Astrocyte (in vitro differentiated cells and primary cell): Measurements from ENCODE around the gene AMPD1. TPM values are rescaled to one million over a fixed set of nuclear protein-coding genes. Genes with fewer than 3 reads are reported as not detected.

Source experiments
- DNase-seq: peaks from one replicate; pipeline ENCODE4 v3.0.0-alpha.2; 2010; ENCODE audit warnings: low read depth
- FAIRE-seq: peaks from 2 replicates; lab custom pipeline; 2011; peaks lifted over from hg19 to GRCh38; lab: Jason Lieb, UNC
- H2AFZ ChIP-seq: 2 replicates; pipeline ENCODE4 v1.6.0; 2012; ENCODE audit warnings: low read depth, low read length, inconsistent platforms
- H3K27ac ChIP-seq: 2 replicates; pipeline ENCODE4 v1.5.1; 2011; ENCODE audit warnings: low read depth, low read length, inconsistent platforms
- H3K27me3 ChIP-seq: 2 replicates; pipeline ENCODE4 v1.6.0; 2011; ENCODE audit warnings: low read length, inconsistent platforms; ENCODE audit not compliant: insufficient read depth
- H3K36me3 ChIP-seq: 2 replicates; pipeline ENCODE4 v1.5.1; 2011; ENCODE audit warnings: low read length, inconsistent platforms; ENCODE audit not compliant: insufficient read depth
- H3K4me1 ChIP-seq: 2 replicates; pipeline ENCODE4 v1.5.1; 2011; ENCODE audit warnings: low read length, inconsistent platforms; ENCODE audit not compliant: insufficient read depth
- H3K4me2 ChIP-seq: 2 replicates; pipeline ENCODE4 v1.6.0; 2012; ENCODE audit warnings: low read length, inconsistent platforms
- H3K4me3 ChIP-seq: 2 replicates; pipeline ENCODE4 v1.5.1; 2011; ENCODE audit warnings: low read depth, mild to moderate bottlenecking, low read length, inconsistent platforms; ENCODE audit not compliant: insufficient read depth
- H3K79me2 ChIP-seq: 2 replicates; pipeline ENCODE4 v1.6.0; 2012; ENCODE audit warnings: mild to moderate bottlenecking, low read length, inconsistent platforms; ENCODE audit not compliant: insufficient read depth
- H3K9ac ChIP-seq: 2 replicates; pipeline ENCODE4 v1.6.0; 2012; ENCODE audit warnings: mild to moderate bottlenecking, low read length, inconsistent platforms
- H3K9me3 ChIP-seq: 2 replicates; pipeline ENCODE4 v1.5.1; 2012; ENCODE audit warnings: low read depth, mild to moderate bottlenecking, low read length, inconsistent platforms; ENCODE audit not compliant: insufficient read depth
- H4K20me1 ChIP-seq: 2 replicates; pipeline ENCODE4 v1.6.0; 2012; ENCODE audit warnings: low read length, inconsistent platforms; ENCODE audit not compliant: insufficient read depth
- H3K27ac Mint-ChIP-seq: one replicate; pipeline ENCODE4 v1.8.0; 2021; ENCODE audit warnings: mild to moderate bottlenecking, mixed read lengths; ENCODE audit not compliant: unreplicated experiment
- H3K27me3 Mint-ChIP-seq: one replicate; pipeline ENCODE4 v1.8.0; 2021; ENCODE audit warnings: low read depth, mixed read lengths; ENCODE audit not compliant: unreplicated experiment
- H3K36me3 Mint-ChIP-seq: one replicate; pipeline ENCODE4 v1.8.0; 2021; ENCODE audit warnings: low read depth, mixed read lengths; ENCODE audit not compliant: unreplicated experiment
- H3K4me1 Mint-ChIP-seq: one replicate; pipeline ENCODE4 v1.8.0; 2021; ENCODE audit warnings: low read depth, mixed read lengths; ENCODE audit not compliant: unreplicated experiment
- H3K4me3 Mint-ChIP-seq: one replicate; pipeline ENCODE4 v1.8.0; 2021; ENCODE audit warnings: mild to moderate bottlenecking, moderate library complexity, mixed read lengths; ENCODE audit not compliant: unreplicated experiment
- H3K9me3 Mint-ChIP-seq: one replicate; pipeline ENCODE4 v1.8.0; 2021; ENCODE audit warnings: mild to moderate bottlenecking, mixed read lengths; ENCODE audit not compliant: unreplicated experiment
- EZH2 ChIP-seq: IDR thresholded peaks from 2 replicates; pipeline ENCODE4 v1.6.1; 2012; ENCODE audit warnings: mild to moderate bottlenecking, low read length, inconsistent platforms; ENCODE audit not compliant: insufficient read depth
- total RNA-seq: library from RNA; stranded (reverse); gene quantifications from 2 replicates; pipeline ENCODE4 v1.2.1, GENCODE V29; 2021
- TF ChIP-seq, protein P1 (sequence below): IDR thresholded peaks from 2 replicates; pipeline ENCODE4 v1.5.1; 2011; ENCODE audit warnings: low read depth, mild to moderate bottlenecking, inconsistent platforms, low read length, moderate library complexity; ENCODE audit not compliant: insufficient read depth

AMPD1 gene
- total RNA-seq, 1 donor from 2014 or later: not detected

GRCh38 chr1:114719424-114719787 lies 24.1 kb upstream of the AMPD1 start:
- TF ChIP-seq, protein P1, sequence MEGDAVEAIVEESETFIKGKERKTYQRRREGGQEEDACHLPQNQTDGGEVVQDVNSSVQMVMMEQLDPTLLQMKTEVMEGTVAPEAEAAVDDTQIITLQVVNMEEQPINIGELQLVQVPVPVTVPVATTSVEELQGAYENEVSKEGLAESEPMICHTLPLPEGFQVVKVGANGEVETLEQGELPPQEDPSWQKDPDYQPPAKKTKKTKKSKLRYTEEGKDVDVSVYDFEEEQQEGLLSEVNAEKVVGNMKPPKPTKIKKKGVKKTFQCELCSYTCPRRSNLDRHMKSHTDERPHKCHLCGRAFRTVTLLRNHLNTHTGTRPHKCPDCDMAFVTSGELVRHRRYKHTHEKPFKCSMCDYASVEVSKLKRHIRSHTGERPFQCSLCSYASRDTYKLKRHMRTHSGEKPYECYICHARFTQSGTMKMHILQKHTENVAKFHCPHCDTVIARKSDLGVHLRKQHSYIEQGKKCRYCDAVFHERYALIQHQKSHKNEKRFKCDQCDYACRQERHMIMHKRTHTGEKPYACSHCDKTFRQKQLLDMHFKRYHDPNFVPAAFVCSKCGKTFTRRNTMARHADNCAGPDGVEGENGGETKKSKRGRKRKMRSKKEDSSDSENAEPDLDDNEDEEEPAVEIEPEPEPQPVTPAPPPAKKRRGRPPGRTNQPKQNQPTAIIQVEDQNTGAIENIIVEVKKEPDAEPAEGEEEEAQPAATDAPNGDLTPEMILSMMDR: no peak
- no peak for TF ChIP-seq EZH2
- H3K27ac Mint-ChIP-seq: peak overlapping the region; percentile 78
- H4K20me1 ChIP-seq: no peaks in the 10 kb centered on the region
- peaks cover 8% of the 10 kb centered on the region for H3K4me1 ChIP-seq
- H3K4me2 ChIP-seq: no peak overlapping the region
- H3K27ac ChIP-seq: peak overlapping the region; percentile 66
- H2AFZ ChIP-seq: no peak overlapping the region
- H3K36me3 Mint-ChIP-seq: peaks cover 9% of the 10 kb centered on the region
- FAIRE-seq (no peak), DNase-seq (peak; percentile 25)
- H3K79me2 ChIP-seq: peaks cover 26% of the 10 kb centered on the region
- no peaks in the 10 kb centered on the region for H3K27me3 ChIP-seq
- peaks cover 24% of the 10 kb centered on the region for H3K4me1 Mint-ChIP-seq
- peaks cover 63% of the 10 kb centered on the region for H3K36me3 ChIP-seq
- no peaks in the 10 kb centered on the region for H3K9me3 Mint-ChIP-seq
- H3K9ac ChIP-seq: peak overlapping the region; percentile 36
- H3K4me3 ChIP-seq: no peak overlapping the region
- no peak overlapping the region for H3K4me3 Mint-ChIP-seq
- no peaks in the 10 kb centered on the region for H3K9me3 ChIP-seq
- H3K27me3 Mint-ChIP-seq: no peaks in the 10 kb centered on the region

- Histone ChIP-seq H3K4me2 (no peak overlapping the region), H4K20me1 (no peaks in the 10 kb centered on the region), H3K9ac (peak overlapping the region; percentile 36), H3K36me3 (peaks cover 66% of the 10 kb centered on the region), H3K27ac (peak overlapping the region; percentile 66), H3K4me3 (no peak overlapping the region), H2AFZ (no peak overlapping the region), H3K4me1 (peaks cover 9% of the 10 kb centered on the region), H3K79me2 (peaks cover 32% of the 10 kb centered on the region), H3K27me3 (no peaks in the 10 kb centered on the region), H3K9me3 (no peaks in the 10 kb centered on the region)
- TF ChIP-seq EZH2: no peak
- TF ChIP-seq, protein P1: no peak
- peaks cover 22% of the 10 kb centered on the region for H3K4me1 Mint-ChIP-seq
- no peaks in the 10 kb centered on the region for H3K27me3 Mint-ChIP-seq
- H3K9me3 Mint-ChIP-seq: no peaks in the 10 kb centered on the region
- peak overlapping the region; percentile 78 for H3K27ac Mint-ChIP-seq
- DNase-seq (peak; percentile 26), FAIRE-seq (no peak)
- H3K36me3 Mint-ChIP-seq: peaks cover 9% of the 10 kb centered on the region
- no peak overlapping the region for H3K4me3 Mint-ChIP-seq
Observed at GRCh38 chr1:114718661-114719423, 23.5 kb upstream of the AMPD1 start.
